GM12878 (cell line): Measurements from ENCODE around the gene FYTTD1. TPM values are rescaled to one million over a fixed set of nuclear protein-coding genes. Genes with fewer than 3 reads are reported as not detected.
A peak's percentile ranks its signal among the peaks of the same experiment; 100 is the strongest.

Experiments used
- ATAC-seq: fragments of 200-7000 bp; cut with Tn5 transposase; 3 replicates; pipeline ENCODE4 v1.9.1; 2020; ENCODE audit warnings: mild to moderate bottlenecking, moderate library complexity
- BruUV-seq: library from RNA; stranded (reverse); fragments of 400-500 nt; replicated peaks from 2 replicates; lab custom pipeline; 2021; lab: Mats Ljungman, UMichigan
- CTCF ChIA-PET: fragments of 300-600 bp; sonication (Branson Sonifier 250); formaldehyde crosslinking; extraction: SDS; loops from one replicate; lab custom pipeline; 2021; ENCODE audit warnings: inconsistent platforms; lab: Yijun Ruan, JAX
- POLR2A ChIA-PET: fragments of 350-600 bp; formaldehyde crosslinking; extraction: SDS; loops from one replicate; lab custom pipeline; 2021; ENCODE audit warnings: inconsistent platforms; lab: Charles Lee
- RAD21 ChIA-PET: fragments of 300-600 bp; sonication (Branson Sonifier 250); formaldehyde crosslinking; loops from one replicate; lab custom pipeline; 2023; ENCODE audit warnings: antibody characterized with exemption; ENCODE audit not compliant: unreplicated experiment; lab: Charles Lee
- SMC1A ChIA-PET: fragments of 300-600 bp; sonication (Branson Sonifier 250); formaldehyde crosslinking; loops from one replicate; lab custom pipeline; 2023; ENCODE audit not compliant: unreplicated experiment, uncharacterized antibody; lab: Charles Lee
- DNase-seq: peaks from one replicate; pipeline ENCODE4 v3.0.0-alpha.2; 2011; ENCODE audit warnings: low read depth, low spot score
- FAIRE-seq: peaks from 3 replicates; lab custom pipeline; 2011; peaks lifted over from hg19 to GRCh38; lab: Jason Lieb, UNC
- H2AFZ ChIP-seq: 2 replicates; pipeline ENCODE4 v1.6.0; 2011; ENCODE audit warnings: low read depth, low read length, control low read depth; ENCODE audit not compliant: control insufficient read depth
- H3K27ac ChIP-seq: 2 replicates; pipeline ENCODE4 v1.5.1; 2011; ENCODE audit warnings: control low read depth; ENCODE audit not compliant: control insufficient read depth, insufficient read depth
- H3K27me3 ChIP-seq, 2 experiments: replicated peaks in 1 of 2; 2 replicates each; pipeline versions ENCODE4 v1.6.0 to v1.6.1; 2011; ENCODE audit warnings: low read length in 1 of 2; ENCODE audit not compliant: control insufficient read depth in 2 of 2, insufficient read depth in 2 of 2
- H3K36me3 ChIP-seq, 2 experiments: 2 replicates each; pipeline ENCODE4 v1.5.1; 2011; ENCODE audit warnings: low read length in 1 of 2; ENCODE audit not compliant: control insufficient read depth in 2 of 2, insufficient read depth in 2 of 2
- H3K4me1 ChIP-seq: 2 replicates; pipeline ENCODE4 v1.6.1; 2011; ENCODE audit warnings: mild to moderate bottlenecking, low read length, moderate library complexity, mixed read lengths; ENCODE audit not compliant: control insufficient read depth, insufficient read depth
- H3K4me2 ChIP-seq: 2 replicates; pipeline ENCODE4 v1.6.0; 2011; ENCODE audit warnings: control low read depth; ENCODE audit not compliant: control insufficient read depth, insufficient read depth
- H3K4me3 ChIP-seq: fragments of 200-600 bp; sonication (generic); 2 replicates; pipeline ENCODE4 v1.5.1; 2016
- H3K79me2 ChIP-seq: 2 replicates; pipeline ENCODE4 v1.6.0; 2011; ENCODE audit warnings: low read length; ENCODE audit not compliant: control insufficient read depth, insufficient read depth
- H3K9ac ChIP-seq: 2 replicates; pipeline ENCODE4 v1.8.0; 2011; ENCODE audit warnings: low read length, control low read depth, mixed read lengths; ENCODE audit not compliant: control insufficient read depth, insufficient read depth
- H3K9me3 ChIP-seq: replicated peaks from 3 replicates; pipeline ENCODE4 v1.5.1; 2011; ENCODE audit warnings: mild to moderate bottlenecking, low read length; ENCODE audit not compliant: control insufficient read depth, insufficient read depth
- H4K20me1 ChIP-seq: 2 replicates; pipeline ENCODE4 v1.6.0; 2011; ENCODE audit not compliant: control insufficient read depth, insufficient read depth
- CEBPZ ChIP-seq: fragments of 150-350 bp; IDR thresholded peaks from 2 replicates; pipeline ENCODE4 v1.6.1; 2016; ENCODE audit warnings: low read depth, low read length
- CREM ChIP-seq: IDR thresholded peaks from 2 replicates; pipeline ENCODE4 v1.6.1; 2014; ENCODE audit warnings: antibody characterized with exemption, low read depth
- IRF5 ChIP-seq: fragments of 450-650 bp; IDR thresholded peaks from 2 replicates; pipeline ENCODE4 v1.6.1; 2017; ENCODE audit warnings: borderline replicate concordance
- POLR2AphosphoS5 ChIP-seq: IDR thresholded peaks from 2 replicates; pipeline ENCODE4 v1.6.1; 2011; ENCODE audit warnings: mild to moderate bottlenecking, low read length, inconsistent platforms
- TCF3 ChIP-seq: IDR thresholded peaks from 2 replicates; pipeline ENCODE4 v1.6.1; 2012; ENCODE audit warnings: low read depth, mild to moderate bottlenecking, low read length, borderline replicate concordance; ENCODE audit not compliant: insufficient read depth
- YY1 ChIP-seq: IDR thresholded peaks from 2 replicates; pipeline ENCODE4 v1.6.1; 2011; ENCODE audit warnings: low read depth, mild to moderate bottlenecking, low read length
- ZBTB40 ChIP-seq: fragments of 450-650 bp; IDR thresholded peaks from 2 replicates; pipeline ENCODE4 v1.6.1; 2016; ENCODE audit warnings: mild to moderate bottlenecking, moderate library complexity, borderline replicate concordance
- ZNF217 ChIP-seq: fragments of 450-650 bp; IDR thresholded peaks from 2 replicates; pipeline ENCODE4 v1.6.1; 2017; ENCODE audit warnings: antibody characterized with exemption, mild to moderate bottlenecking
- ZNF24 ChIP-seq: fragments of 450-650 bp; IDR thresholded peaks from 2 replicates; pipeline ENCODE4 v1.6.1; 2017; ENCODE audit warnings: antibody characterized with exemption, mild to moderate bottlenecking
- WGBS: methylation state at CpG from one replicate; pipeline ENCODE4 v1.1.6; 2016; ENCODE audit warnings: low lambda C conversion rate; ENCODE audit not compliant: insufficient replicate concordance, insufficient coverage; ENCODE audit errors: missing lambda C conversion rate; 5-methylcytosine and 5-hydroxymethylcytosine counted together
- in situ Hi-C: fragments of 300-500 bp; cut with MboI; formaldehyde crosslinking; loops from 9 replicates; pipeline ENCODE4 v1.14.3; 2018; ENCODE audit warnings: mixed read lengths
- intact Hi-C: fragments of 100-400 bp; cut with micrococcal nuclease; formaldehyde crosslinking; loops from one replicate; pipeline ENCODE4 v1.14.2; 2022; ENCODE audit not compliant: unreplicated experiment
- polyA plus RNA-seq, 11 experiments: library from polyadenylated mRNA; depleted of rRNA in 4 of 11; unstranded in 6 of 11; stranded (reverse) in 5 of 11; fragments of >200 nt; fragmentation: Nextera tagmentation in 4 of 11; fragmentation: Illumina TruSeq in 1 of 11; extraction: Ambion mirVana in 4 of 11; extraction: Trizol in 1 of 11; gene quantifications; 1 replicate in 1 of 11; 2 replicates in 10 of 11; pipeline versions ENCODE4 v1.2.1 to v1.2.3, GENCODE V29; 2011 to 2016; ENCODE audit warnings: inconsistent platforms in 2 of 11, missing spikeins in 2 of 11, low read depth in 1 of 11
- total RNA-seq, 4 experiments: library from RNA; depleted of rRNA in 3 of 4; stranded (reverse); fragments of >200 nt in 3 of 4; fragmentation: Illumina TruSeq in 1 of 4; extraction: Trizol in 1 of 4; gene quantifications; 2 replicates each; pipeline versions ENCODE4 v1.2.1 to v1.2.3, GENCODE V29; 2013 to 2021

Gene FYTTD1
- total and polyA plus RNA-seq, 10 of the 15 experiments (the other 5 are each of a cell fraction or from before 2014, with no cell fraction given): 25.5 to 101 (median 59.4) TPM

- DNase-seq (peak; percentile 81), ATAC-seq (peak; percentile 88), FAIRE-seq (peak; percentile 92)
- Histone ChIP-seq H3K9ac (peak within 1 kb of the TSS; percentile 93), H3K4me2 (peak within 1 kb of the TSS; percentile 88), H3K36me3 (peaks cover 0 to 6% of the 10 kb centered on the region in 2 experiments; a peak in 2 of 4 replicates), H3K27ac (peak within 1 kb of the TSS; percentile 95), H3K4me1 (peaks cover 12% of the 10 kb centered on the region), H3K27me3 (no peaks in the 10 kb centered on the region), H2AFZ (peak within 1 kb of the TSS; percentile 93), H3K9me3 (no peaks in the 10 kb centered on the region), H3K79me2 (peaks cover 52% of the 10 kb centered on the region), H4K20me1 (no peaks in the 10 kb centered on the region), H3K4me3 (peak within 1 kb of the TSS; percentile 81)
- BruUV-seq: no TSS peak
- ChIA-PET POLR2A (interaction anchor here (1.4 to 5.0 kb wide), 5 partner anchors 9 to 23 kb away, joined by 5 to 72 read pairs (median 14); no protein-coding TSS in a partner anchor), RAD21 (interaction anchor here (0.5 to 4.6 kb wide), 11 partner anchors 10 to 440 kb away, joined by 3 to 57 read pairs (median 5); partner anchors contain the start of genes FYTTD1 and LRCH3), SMC1A (interaction anchor here (0.8 to 4.9 kb wide), 10 partner anchors 12 to 98 kb away, joined by 3 to 127 read pairs (median 5); no protein-coding TSS in a partner anchor), CTCF (interaction anchor here (0.9 to 5.4 kb wide), 5 partner anchors 14 to 138 kb away, joined by 3 to 37 read pairs (median 3); no protein-coding TSS in a partner anchor)
- WGBS: 2% methylated on average over 62 of the region's 92 CpGs
- in situ Hi-C loops (no loop called here), intact Hi-C loops (loop anchor here (1.0 to 2.0 kb wide), 2 partner anchors 13 to 54 kb away; partner anchors contain the start of genes FYTTD1 and LRCH3)
- TF ChIP-seq YY1 (0 out of 2 replicates have a peak, but pooled peaks have one; percentile 16), TCF3 (no peak), CREM (peak; percentile 35; the same call in 1 of the 2 replicates), POLR2AphosphoS5 (peak; percentile 63), IRF5 (no peak), ZNF217 (no peak), ZBTB40 (no peak), CEBPZ (no peak), ZNF24 (no peak)
These were observed 13.0 kb upstream of the FYTTD1 start, which contains the start of gene RUBCN for GRCh38 chr3:197736491-197737318. Gene RUBCN (minus strand): TSS chr3:197736904. CDS start chr3:197736719, 185 bp downstream.
